HG02885 (cell line): Measurements from ENCODE around the gene FAM193A.

Experiments
- ATAC-seq: cut with Tn5 transposase; IDR thresholded peaks from one replicate; pipeline ENCODE4 v1.9.1; 2021; ENCODE audit warnings: mild to moderate bottlenecking; ENCODE audit not compliant: unreplicated experiment, poor library complexity

The FAM193A gene, protein sequence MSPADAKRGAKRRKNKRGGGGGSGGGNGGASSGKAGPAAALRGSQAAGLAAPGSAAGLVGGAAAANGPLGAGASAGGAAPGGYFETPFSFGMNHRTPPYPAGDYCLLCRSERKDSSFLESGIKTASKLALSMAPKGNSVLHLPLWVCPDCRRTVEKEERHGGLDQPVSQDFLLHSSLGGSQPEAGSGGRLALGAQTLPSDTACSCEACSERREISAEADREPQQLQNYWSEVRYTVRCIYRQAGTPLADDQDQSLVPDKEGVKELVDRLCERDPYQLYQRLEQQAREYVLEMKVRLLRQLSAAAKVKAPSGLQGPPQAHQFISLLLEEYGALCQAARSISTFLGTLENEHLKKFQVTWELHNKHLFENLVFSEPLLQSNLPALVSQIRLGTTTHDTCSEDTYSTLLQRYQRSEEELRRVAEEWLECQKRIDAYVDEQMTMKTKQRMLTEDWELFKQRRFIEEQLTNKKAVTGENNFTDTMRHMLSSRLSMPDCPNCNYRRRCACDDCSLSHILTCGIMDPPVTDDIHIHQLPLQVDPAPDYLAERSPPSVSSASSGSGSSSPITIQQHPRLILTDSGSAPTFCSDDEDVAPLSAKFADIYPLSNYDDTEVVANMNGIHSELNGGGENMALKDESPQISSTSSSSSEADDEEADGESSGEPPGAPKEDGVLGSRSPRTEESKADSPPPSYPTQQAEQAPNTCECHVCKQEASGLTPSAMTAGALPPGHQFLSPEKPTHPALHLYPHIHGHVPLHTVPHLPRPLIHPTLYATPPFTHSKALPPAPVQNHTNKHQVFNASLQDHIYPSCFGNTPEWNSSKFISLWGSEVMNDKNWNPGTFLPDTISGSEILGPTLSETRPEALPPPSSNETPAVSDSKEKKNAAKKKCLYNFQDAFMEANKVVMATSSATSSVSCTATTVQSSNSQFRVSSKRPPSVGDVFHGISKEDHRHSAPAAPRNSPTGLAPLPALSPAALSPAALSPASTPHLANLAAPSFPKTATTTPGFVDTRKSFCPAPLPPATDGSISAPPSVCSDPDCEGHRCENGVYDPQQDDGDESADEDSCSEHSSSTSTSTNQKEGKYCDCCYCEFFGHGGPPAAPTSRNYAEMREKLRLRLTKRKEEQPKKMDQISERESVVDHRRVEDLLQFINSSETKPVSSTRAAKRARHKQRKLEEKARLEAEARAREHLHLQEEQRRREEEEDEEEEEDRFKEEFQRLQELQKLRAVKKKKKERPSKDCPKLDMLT (N-terminal part only)

DNA sequence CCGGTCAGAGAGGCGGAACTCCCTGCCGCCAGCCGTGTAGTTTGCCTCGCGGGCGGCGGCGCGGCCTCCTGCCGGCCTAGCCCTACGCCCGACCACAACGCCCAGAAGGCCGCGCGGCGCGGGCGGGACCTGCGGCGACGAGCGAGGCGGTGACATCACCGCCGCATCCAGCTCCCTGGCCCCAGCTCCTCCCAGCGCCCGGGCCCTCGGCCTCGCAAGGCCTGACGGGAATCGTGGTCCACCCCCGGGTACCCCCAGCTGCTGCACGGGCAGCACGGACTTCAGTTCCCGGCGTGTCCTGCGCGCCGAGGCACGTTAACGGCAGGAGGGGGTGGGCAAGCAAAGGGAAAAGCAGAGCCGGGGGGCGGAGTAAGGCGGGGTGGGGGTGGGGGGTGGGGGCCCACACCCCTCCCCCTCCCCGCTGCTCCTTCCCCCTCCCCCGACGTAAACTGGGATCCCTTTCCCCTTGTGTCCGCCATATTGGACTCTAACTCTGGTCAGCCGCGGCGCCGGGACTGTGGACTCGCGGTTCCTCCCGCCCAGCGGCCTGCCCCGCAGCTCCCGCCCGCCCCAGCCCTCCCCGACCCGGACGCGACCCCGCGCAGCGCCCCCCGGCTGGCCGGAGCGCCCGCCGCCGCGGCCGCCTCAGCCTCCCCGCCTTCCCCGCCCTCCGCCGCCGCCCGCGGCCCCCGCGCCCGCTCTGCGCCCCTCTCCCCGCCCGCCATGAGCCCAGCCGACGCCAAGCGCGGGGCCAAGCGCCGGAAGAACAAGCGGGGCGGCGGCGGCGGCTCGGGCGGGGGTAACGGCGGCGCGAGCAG, at the start of gene FAM193A:
Gene FAM193A, plus strand, starts transcription at position 455 of the 818 bp plus-strand sequence. Its CDS starts 269 bp downstream, at position 724.
- peak; percentile 89 for ATAC-seq

DNA sequence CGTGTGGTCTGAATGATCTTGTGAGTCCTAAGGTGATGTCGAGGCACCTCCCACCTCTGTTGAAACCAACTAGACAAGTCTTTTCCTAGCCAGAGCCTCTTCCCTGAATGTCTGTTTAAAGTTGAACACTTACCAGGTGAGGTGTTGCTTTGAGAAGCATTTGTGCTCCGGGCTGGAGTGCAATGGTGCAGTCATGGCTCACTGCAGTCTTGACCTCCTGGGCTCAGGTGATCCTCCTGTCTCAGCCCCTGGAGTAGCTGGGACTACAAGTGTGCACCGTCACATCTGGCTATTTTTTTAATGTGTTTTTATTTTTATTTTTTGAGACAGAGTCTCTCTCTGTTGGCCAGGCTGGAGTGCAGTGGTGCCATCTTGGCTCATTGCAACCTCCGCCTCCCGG, 49.5 kb upstream of the FAM193A start:
- no peak for ATAC-seq

DNA sequence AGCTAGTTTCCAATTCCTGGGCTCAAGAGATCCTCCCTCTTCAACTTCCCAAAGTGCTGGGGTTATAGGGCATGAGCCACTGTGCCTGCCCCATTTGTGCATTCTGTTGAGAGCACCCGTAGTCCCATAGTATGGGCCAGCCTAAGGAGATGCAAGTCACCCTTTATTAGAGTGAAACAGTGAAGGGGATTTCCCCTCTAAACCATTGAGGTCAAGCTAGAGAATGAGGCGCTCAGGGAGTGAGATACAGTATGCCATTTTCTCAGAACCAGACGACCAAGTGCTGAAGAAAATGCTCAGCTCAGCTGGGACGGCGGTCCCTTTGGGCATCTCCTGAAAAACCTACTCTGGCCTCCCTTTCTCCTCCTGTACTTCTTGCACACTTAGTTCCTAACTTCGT, 48.8 kb upstream of the FAM193A start:
- peak; percentile 70 for ATAC-seq

DNA sequence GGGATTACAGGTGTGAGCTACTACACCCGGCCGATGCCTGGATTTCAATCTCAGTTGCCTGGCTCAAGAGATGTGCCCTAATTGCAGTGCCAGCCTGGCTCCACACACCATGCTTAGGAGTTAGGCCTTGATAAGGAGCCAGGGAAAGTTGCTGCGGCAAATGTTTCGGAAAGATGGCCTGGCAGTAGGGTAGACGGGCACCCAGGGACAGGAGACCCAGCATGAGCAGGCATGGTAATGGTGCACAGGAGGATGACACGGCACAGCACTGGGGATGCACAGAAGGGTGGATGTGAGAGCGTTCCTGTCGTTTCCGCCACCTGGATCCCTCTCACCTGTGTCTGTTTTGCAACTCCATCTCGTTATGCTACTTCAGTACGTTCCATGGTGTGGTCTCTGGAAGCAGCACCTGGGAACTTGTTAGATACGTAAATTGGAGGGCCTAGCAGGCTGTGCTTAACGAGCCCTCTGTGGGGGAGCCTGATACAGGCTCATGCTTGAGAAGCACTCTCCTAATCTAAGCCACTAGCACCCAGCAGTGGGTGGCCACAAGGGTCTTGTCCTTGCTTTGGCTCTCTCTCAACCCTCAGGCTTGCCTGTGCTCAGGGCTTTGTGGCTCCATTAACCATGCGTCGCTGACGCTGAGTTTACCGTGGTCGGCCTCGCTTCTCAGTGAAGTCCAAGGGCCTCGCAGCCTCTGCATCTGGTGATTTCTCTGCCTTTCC, 47.2 kb upstream of the FAM193A start:
- ATAC-seq = no peak

DNA sequence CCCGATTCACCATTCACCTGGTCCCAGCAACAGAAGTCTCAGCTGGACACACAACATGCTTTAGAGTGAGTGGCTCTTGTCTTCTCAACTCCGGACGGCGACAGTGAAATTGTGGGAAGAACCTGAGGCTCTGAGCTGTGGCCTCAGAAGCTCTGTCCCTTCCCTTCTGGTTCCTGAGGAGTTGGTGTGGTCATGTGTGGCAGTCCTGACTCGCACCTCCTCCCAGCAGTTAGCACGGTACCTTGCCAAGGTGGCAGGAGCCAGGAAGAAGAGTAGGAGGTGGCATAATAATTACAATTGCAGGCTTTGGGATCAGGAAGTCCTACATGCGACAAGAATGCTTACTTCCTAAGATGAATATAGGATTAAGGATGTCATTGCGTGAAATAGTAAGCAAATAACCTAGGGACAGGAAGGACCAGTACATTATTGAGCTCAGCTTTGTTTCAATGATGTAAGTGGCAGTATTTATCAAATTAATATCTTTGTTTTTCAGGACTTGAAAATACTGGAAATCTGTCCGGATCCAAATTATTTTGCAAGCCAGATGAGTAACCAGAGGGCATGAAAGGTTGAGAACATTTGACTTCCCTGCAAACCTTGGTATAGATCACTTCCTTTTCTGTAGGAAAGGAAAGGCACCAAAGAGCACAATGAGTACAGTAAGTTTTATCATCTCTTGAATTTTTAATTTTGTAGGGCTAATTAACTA, 46.5 kb upstream of the FAM193A start:
- no peak for ATAC-seq

DNA sequence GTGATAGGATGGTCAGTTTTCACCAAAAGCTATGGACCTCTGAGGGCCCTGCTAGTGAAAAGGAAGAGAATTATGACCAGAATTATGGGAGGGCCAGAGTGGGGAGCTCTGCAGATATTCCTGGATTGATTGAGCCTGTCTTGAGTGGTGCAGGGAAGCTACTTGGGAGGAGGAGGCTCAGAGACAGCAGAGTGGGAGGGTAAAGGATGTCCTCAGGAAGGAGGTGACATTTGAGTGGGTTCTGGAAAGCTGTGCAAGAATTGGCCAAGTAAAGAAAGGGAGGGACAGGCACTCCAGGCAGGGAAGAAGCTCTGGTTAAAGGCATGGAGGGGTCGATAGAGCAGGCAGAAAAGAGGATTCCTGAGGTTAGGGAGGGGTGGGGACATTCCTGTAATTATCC, 43.5 kb upstream of the FAM193A start:
- no peak for ATAC-seq

DNA sequence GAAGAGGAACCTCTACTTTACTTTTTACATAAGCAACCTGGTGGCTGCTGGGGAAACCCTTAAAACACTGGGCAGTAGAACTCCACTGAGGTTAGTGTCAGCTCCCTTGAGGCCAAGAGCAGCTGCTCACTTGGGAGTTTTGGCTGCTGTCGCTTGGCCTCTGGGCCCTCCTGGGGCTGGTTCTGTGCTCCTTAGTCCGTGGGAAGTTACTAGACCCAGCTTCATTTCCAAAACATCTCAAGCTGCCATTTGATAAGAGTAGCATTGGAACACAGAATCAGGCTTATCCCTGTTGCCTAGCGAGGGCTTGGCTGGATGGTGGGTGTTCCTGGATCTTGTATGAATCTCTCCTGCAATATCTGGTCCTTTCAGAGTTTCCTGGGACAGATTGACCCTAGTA, 41.5 kb upstream of the FAM193A start:
- no peak for ATAC-seq

DNA sequence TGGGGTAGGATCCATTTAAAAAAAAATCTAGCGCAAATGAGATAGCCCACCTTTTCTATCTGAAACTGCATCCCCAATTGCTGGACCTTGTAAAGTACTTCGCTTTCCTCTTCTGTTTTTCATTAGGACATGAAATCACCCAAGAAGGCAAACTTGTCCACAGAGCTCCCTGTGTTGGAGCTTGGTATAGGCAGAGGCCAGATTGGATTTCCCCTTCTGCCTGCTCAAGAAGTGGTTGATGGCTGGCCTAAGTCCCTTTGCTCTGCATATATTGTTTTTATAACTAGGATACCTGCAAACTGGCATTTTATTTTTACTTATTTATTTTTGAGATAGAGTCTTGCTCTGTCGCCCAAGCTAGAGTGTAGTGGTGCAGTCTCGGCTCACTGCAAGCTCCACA, 39.1 kb upstream of the FAM193A start:
- ATAC-seq = no peak

DNA sequence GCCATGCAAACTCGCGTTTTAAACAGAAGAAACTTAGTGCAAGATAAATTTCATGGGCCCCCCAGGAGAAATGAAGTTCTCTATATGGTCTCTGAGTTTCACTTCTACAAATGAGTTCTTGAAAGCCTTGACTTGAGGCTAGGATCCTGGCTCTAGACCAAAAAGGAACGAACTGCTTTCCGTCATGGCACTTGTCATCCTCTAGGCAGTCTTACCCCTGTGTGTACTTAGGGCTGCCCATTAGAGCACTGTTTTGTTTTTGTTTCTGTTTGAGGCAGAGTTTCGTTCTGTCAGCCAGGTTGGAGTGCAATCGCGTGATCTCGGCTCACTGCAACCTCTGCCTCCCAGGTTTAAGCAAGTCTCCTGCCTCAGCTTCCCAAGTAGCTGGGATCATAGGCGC, 38.5 kb upstream of the FAM193A start:
- peak; percentile 96 for ATAC-seq

DNA sequence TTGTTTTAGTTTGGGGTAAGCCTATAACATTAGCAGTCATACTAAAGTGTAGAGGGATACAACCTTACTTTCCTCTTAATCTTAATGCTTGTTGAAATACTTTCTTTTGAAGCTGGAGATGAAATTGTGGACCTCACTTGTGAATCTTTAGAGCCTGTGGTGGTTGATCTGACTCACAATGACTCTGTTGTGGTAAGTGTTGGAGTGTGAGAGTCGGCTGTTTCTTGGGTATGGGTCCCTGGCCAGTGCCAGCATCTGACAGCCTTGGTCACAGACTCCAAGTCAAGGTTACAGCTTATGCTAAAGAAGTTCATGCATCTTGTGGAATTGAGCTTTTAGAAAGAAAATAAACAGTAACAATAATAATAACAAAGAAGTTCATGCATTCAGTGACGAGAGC, 35.9 kb upstream of the FAM193A start:
- no peak for ATAC-seq

DNA sequence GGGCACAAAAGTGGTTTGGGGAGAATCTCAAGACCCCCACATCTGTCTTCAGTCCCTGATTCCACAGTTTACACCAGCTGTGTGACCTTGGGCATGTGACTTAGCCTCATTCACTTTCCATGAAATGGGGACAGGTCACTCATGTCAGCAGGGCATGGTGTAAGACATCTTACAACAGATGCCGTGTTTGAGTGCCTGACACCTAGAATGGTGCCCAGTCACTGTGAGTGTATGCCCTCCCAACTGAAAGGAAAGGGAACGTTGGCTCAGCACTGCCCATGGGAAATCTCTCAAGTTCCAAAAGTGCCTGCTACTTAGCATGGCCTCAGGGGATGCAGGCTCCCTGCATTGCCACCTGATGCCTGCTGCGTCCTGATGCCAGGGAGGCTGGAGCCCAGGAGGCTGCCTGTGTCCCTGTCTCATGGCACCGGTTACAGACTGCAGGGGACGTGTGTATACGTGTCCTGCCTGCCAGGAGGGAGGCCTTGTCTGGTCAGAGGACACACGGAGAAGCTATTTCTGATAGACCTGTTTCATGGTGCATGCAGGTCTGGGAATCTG, 35.3 kb upstream of the FAM193A start:
- no peak for ATAC-seq

DNA sequence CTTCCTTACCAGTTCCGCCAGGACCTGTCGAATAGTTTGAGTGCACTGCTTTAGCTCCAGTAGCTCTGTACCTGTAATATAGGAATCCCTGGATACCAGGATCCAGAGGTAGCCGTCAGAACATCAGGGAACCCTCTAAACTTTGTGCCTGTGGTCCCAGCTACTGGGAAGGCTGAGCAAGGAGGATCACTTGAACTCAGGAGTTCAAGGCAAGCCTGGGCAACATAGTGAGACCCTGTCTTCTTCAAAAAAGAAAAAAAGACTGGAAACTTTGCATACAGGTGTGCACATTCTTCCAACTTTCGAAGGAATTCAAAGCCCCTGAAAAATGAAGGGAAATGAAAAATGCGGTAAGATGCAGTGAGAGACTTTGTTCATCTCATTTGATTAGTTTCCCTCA, 32.6 kb upstream of the FAM193A start:
- no peak for ATAC-seq

DNA sequence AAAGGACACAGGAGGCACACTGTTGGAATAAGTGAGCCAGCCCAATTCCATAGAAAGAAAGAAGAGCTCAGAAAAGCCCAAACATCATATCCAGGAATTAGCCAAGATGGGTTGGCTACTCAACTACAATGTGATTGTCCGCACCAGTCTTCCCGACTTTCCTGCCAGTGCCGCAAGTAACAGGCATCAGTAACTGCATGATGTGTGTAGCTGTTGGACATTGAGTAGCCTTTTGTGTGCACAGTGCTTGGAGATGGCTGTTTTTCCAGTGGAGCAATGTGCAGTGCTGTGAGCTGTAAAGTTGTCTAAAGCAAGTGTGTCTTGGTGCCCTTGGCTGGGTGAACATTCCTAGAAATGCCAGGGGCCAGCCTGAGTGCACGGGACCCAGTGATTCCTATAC, 29.2 kb upstream of the FAM193A start:
- no peak for ATAC-seq

DNA sequence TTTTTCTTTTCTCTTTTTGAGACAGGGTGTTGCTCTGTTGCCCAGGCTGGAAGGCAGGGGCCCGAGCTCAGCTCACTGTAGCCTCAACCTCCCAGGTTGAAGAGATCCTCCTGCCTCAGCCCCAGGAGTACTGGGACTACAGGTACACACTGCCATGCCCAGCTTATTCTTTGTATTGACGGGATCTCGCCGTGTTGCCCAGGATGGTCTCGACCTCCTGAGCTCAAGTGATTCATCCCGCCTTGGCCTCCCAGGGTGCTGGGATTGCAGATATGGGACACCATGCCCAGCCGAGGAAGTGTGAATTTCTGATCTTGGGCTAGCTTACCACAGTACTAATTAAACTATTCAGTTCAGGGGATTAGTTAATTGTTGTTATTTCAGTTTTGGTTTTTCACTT, 28.6 kb upstream of the FAM193A start:
- ATAC-seq = no peak

DNA sequence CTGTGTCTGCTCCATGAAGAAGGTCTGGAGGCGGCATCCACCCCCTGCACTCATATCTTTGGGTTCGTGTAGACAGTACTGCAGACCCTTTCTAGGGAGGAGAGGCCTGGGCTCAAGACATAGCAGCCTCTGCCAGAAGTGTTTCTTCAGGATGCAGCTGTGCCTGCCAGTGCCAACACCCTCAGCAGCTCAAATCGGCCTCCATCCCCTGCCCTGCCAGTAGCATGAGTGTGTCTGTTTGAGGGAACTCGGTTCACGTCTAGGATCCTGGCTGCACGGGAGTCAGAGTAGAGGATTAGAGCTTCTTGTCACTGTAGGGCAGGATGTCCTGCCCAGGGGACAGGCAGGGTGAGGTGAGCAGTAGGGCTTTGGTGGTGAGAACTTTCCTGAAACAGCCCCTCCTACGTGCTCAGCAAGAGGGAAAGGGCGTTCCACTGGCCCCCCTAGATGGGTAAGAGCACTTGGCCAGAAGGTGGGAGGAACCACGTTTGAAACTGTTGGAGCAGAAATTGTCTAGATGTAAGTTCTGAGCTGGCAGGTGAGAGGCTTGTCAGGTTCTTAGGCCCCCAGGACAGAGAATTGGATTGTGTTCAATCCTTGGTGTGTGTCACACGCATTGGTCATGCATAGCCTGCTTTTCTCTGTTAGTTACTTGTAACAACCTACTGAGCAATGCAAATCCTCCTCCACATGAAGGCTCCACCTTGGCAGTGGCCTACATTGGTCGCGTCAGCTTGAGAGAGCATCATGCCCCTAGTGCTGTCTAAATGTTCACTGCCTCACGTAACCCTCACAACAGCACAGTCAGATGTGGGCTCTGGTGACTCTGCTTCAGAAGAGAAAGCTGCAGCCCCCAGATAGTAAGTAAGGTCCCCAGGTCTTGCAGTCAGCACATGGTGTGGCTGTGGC, 25.8 kb upstream of the FAM193A start:
- ATAC-seq = peak; percentile 42

DNA sequence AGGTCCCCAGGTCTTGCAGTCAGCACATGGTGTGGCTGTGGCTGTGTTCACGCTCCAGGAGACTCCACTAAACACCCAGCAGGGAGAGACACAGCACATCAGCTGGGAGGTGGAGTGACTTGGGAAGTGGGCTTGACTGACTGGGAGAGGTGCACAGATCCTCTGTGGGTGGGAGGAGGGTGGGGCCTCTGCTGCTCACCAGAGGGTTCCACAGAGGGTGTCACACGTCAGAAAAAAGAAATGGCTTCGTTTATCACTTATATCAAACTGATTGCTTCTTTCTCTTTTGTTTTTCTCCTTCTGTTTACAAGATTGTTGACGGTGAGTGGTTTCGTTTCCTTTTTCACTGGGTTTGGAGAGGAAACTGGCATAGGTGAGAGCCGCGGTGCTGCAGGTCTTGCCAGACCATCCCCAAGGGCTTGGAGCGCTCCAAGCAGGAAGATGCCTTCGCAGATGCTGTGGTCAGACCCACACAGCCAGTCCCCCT, 24.8 kb upstream of the FAM193A start:
- no peak for ATAC-seq
